Measurements from ENCODE around the gene CHST13. TPM values are rescaled to one million over a fixed set of nuclear protein-coding genes. Genes with fewer than 3 reads are reported as not detected.

Gene CHST13
- total and polyA plus RNA-seq, 2 donors (not counting 3 experiments of a cell fraction or from before 2014, with no cell fraction given), result 0.04 TPM; not detected in 1

- TF ChIP-seq POLR2A (IDR thresholded peaks at IDR 0.05; ENCODE audit: low read depth, low read length) (no peak), GATA2 (IDR thresholded peaks at IDR 0.05; ENCODE audit: insufficient read depth, insufficient read length, low read depth, low read length) (no peak), JUN (IDR thresholded peaks at IDR 0.05; ENCODE audit: borderline replicate concordance, insufficient read depth, insufficient read length, low read depth) (no peak), POLR2AphosphoS5 (IDR thresholded peaks at IDR 0.05; ENCODE audit: insufficient read depth, low read depth, low read length) (no peak), MYC (IDR thresholded peaks at IDR 0.05; ENCODE audit: low read depth, low read length) (no peak), FOS (IDR thresholded peaks at IDR 0.05; ENCODE audit: borderline replicate concordance, insufficient read depth, low read length) (no peak), EZH2 (IDR thresholded peaks at IDR 0.05; ENCODE audit: borderline replicate concordance, low read depth, low read length, severe bottlenecking) (no peak)
- TF ChIP-seq, protein P1, sequence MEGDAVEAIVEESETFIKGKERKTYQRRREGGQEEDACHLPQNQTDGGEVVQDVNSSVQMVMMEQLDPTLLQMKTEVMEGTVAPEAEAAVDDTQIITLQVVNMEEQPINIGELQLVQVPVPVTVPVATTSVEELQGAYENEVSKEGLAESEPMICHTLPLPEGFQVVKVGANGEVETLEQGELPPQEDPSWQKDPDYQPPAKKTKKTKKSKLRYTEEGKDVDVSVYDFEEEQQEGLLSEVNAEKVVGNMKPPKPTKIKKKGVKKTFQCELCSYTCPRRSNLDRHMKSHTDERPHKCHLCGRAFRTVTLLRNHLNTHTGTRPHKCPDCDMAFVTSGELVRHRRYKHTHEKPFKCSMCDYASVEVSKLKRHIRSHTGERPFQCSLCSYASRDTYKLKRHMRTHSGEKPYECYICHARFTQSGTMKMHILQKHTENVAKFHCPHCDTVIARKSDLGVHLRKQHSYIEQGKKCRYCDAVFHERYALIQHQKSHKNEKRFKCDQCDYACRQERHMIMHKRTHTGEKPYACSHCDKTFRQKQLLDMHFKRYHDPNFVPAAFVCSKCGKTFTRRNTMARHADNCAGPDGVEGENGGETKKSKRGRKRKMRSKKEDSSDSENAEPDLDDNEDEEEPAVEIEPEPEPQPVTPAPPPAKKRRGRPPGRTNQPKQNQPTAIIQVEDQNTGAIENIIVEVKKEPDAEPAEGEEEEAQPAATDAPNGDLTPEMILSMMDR (IDR thresholded peaks at IDR 0.05; ENCODE audit: extremely low read depth in 1 of 2, insufficient read depth in 1 of 2, low read depth in 1 of 2, low read length in 2 of 2), result no peak
- TF ChIP-seq, protein P2, sequence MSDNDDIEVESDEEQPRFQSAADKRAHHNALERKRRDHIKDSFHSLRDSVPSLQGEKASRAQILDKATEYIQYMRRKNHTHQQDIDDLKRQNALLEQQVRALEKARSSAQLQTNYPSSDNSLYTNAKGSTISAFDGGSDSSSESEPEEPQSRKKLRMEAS (IDR thresholded peaks at IDR 0.05; ENCODE audit: insufficient read depth, insufficient read length), result no peak
- no peaks in the 10 kb centered on the region for H3K36me3 ChIP-seq (ENCODE audit: control insufficient read depth in 2 of 2, extremely low read depth in 1 of 2, insufficient read depth in 2 of 2, low read length in 2 of 2)
- no peaks in the 10 kb centered on the region for H3K9me1 ChIP-seq (replicated peaks; ENCODE audit: control insufficient read depth, extremely low read depth, insufficient read depth, low read length)
- CTCF ChIA-PET, result interaction anchor here (0.7 kb wide), 1 partner anchor 15 kb away, joined by 3 read pairs; no protein-coding TSS in a partner anchor
- no peak within 1 kb of the TSS for H3K4me3 ChIP-seq (replicated peaks in 1 of 3; ENCODE audit: insufficient read depth in 1 of 3, low read depth in 1 of 3, low read length in 3 of 3)
- intact Hi-C loops (cut with micrococcal nuclease) (no loop called here), dilution Hi-C loops (cut with MboI; ENCODE audit: extremely low pct_ligation_motif_present, low sequenced_read_pairs) (no loop called here)
- FAIRE-seq (no peak), DNase-seq (ENCODE audit: low read depth, low spot score) (no peak)
- BruUV-seq (replicated peaks), result no TSS peak
- H2AFZ ChIP-seq (ENCODE audit: low read depth, low read length), result no peak within 1 kb of the TSS
- H3K4me2 ChIP-seq (ENCODE audit: insufficient read depth, low read length), result no peak within 1 kb of the TSS
- H3K9ac ChIP-seq (replicated peaks; ENCODE audit: extremely low read depth, insufficient read depth, low read length), result no peak within 1 kb of the TSS
- POLR2A ChIA-PET, result no interaction called here
- H3K4me1 ChIP-seq (ENCODE audit: control insufficient read depth, extremely low read depth, insufficient read depth, low read length), result no peaks in the 10 kb centered on the region
- H3K27me3 ChIP-seq (ENCODE audit: control insufficient read depth in 2 of 2, insufficient read depth in 2 of 2, low read length in 2 of 2), result peaks cover 2 to 24% of the 10 kb centered on the region in 2 experiments
- no peaks in the 10 kb centered on the region for H3K9me3 ChIP-seq (replicated peaks; ENCODE audit: control insufficient read depth, insufficient read depth, low read length)
- H4K20me1 ChIP-seq (replicated peaks; ENCODE audit: control insufficient read depth, extremely low read depth, insufficient read depth, low read length), result no peaks in the 10 kb centered on the region
- no peaks in the 10 kb centered on the region for H3K79me2 ChIP-seq (ENCODE audit: control insufficient read depth, insufficient read depth, low read length)
- no peak within 1 kb of the TSS for H3K27ac ChIP-seq (ENCODE audit: insufficient read depth, low read depth, low read length)
Observed at GRCh38 chr3:126558336-126559071, 34.5 kb downstream of the CHST13 start, which contains the start of gene C3orf22. C3orf22 (minus strand) TSS chr3:126558932; CDS start chr3:126553390, 5,542 bp downstream.

Measured in endothelial cell of umbilical vein (primary cell).